ENCODE measurements around the gene FBLL1. TPM values are rescaled to one million over a fixed set of nuclear protein-coding genes. Genes with fewer than 3 reads are reported as not detected.

The FBLL1 gene
- total RNA-seq, 1 donor from 2014 or later, result 4.5 TPM

- Mint-ChIP-seq H3K4me1 (ENCODE audit: low read depth) (peaks cover 8% of the 10 kb centered on the region), H3K27me3 (no peaks in the 10 kb centered on the region), H3K9me3 (ENCODE audit: low read depth) (no peaks in the 10 kb centered on the region), H3K27ac (no peak overlapping the region), H3K36me3 (ENCODE audit: insufficient read depth) (peaks cover 20% of the 10 kb centered on the region), H3K4me3 (ENCODE audit: low read depth) (no peak overlapping the region)
- no peak for TF ChIP-seq CTCF (IDR thresholded peaks at IDR 0.05; ENCODE audit: unreplicated experiment)
- no peak for DNase-seq (ENCODE audit: low spot score, unreplicated experiment)
Observed at GRCh38 chr5:168489059-168489458, 40.0 kb upstream of the FBLL1 start.

GRCh38 chr5:168494057-168494555, 35.0 kb upstream of the FBLL1 start:
- peaks cover 33% of the 10 kb centered on the region for H3K36me3 Mint-ChIP-seq (ENCODE audit: insufficient read depth)
- no peak for TF ChIP-seq CTCF (IDR thresholded peaks at IDR 0.05; ENCODE audit: unreplicated experiment)

GRCh38 chr5:168502563-168503237, 26.4 kb upstream of the FBLL1 start:
- H3K36me3 Mint-ChIP-seq (ENCODE audit: insufficient read depth), result peaks cover 17% of the 10 kb centered on the region
- no peak overlapping the region for H3K4me3 Mint-ChIP-seq (ENCODE audit: low read depth)
- DNase-seq (ENCODE audit: low spot score, unreplicated experiment), result no peak
- no peaks in the 10 kb centered on the region for H3K4me1 Mint-ChIP-seq (ENCODE audit: low read depth)
- no peak for TF ChIP-seq CTCF (IDR thresholded peaks at IDR 0.05; ENCODE audit: unreplicated experiment)
- H3K27ac Mint-ChIP-seq, result no peak overlapping the region
- no peaks in the 10 kb centered on the region for H3K9me3 Mint-ChIP-seq (ENCODE audit: low read depth)
- H3K27me3 Mint-ChIP-seq, result no peaks in the 10 kb centered on the region

More at GRCh38 chr5:168494057-168494555, 35.0 kb upstream of the FBLL1 start:
- Mint-ChIP-seq H3K9me3 (ENCODE audit: low read depth) (no peaks in the 10 kb centered on the region), H3K27ac (no peak overlapping the region), H3K4me1 (ENCODE audit: low read depth) (no peaks in the 10 kb centered on the region), H3K4me3 (ENCODE audit: low read depth) (no peak overlapping the region), H3K27me3 (no peaks in the 10 kb centered on the region)
- DNase-seq (ENCODE audit: low spot score, unreplicated experiment), result no peak

GRCh38 chr5:168513861-168514428, 15.2 kb upstream of the FBLL1 start:
- H3K9me3 Mint-ChIP-seq (ENCODE audit: low read depth), result peaks cover 9% of the 10 kb centered on the region

GRCh38 chr5:168525856-168526255, 3.2 kb upstream of the FBLL1 start:
- no peak overlapping the region for H3K27ac Mint-ChIP-seq
- peaks cover 26% of the 10 kb centered on the region for H3K27me3 Mint-ChIP-seq
- no peak for TF ChIP-seq CTCF (IDR thresholded peaks at IDR 0.05; ENCODE audit: unreplicated experiment)
- H3K9me3 Mint-ChIP-seq (ENCODE audit: low read depth), result no peaks in the 10 kb centered on the region
- no peaks in the 10 kb centered on the region for H3K36me3 Mint-ChIP-seq (ENCODE audit: insufficient read depth)
- H3K4me3 Mint-ChIP-seq (ENCODE audit: low read depth), result no peak overlapping the region
- H3K4me1 Mint-ChIP-seq (ENCODE audit: low read depth), result no peaks in the 10 kb centered on the region
- DNase-seq (ENCODE audit: low spot score, unreplicated experiment), result no peak

More at GRCh38 chr5:168513861-168514428, 15.2 kb upstream of the FBLL1 start:
- H3K36me3 Mint-ChIP-seq (ENCODE audit: insufficient read depth), result peaks cover 67% of the 10 kb centered on the region
- no peak overlapping the region for H3K4me3 Mint-ChIP-seq (ENCODE audit: low read depth)
- no peak overlapping the region for H3K27ac Mint-ChIP-seq
- no peaks in the 10 kb centered on the region for H3K4me1 Mint-ChIP-seq (ENCODE audit: low read depth)
- TF ChIP-seq CTCF (IDR thresholded peaks at IDR 0.05; ENCODE audit: unreplicated experiment), result no peak
- no peaks in the 10 kb centered on the region for H3K27me3 Mint-ChIP-seq
- DNase-seq (ENCODE audit: low spot score, unreplicated experiment), result no peak
